Mucosa of descending colon (tissue), 3 donors: ENCODE data around the gene XIRP2. TPM values are rescaled to one million over a fixed set of nuclear protein-coding genes. Genes with fewer than 3 reads are reported as not detected.

Experiments used
- ATAC-seq: fragments of 200-7000 bp; cut with Tn5 transposase; one replicate; pipeline ENCODE4 v1.9.1; 2020; ENCODE audit warnings: mild to moderate bottlenecking, moderate library complexity
- DNase-seq, 3 donors: peaks; one replicate each; pipeline ENCODE4 v3.0.0-alpha.2; 2020
- H3K36me3 ChIP-seq: fragments of 200-600 bp; one replicate; pipeline ENCODE4 v1.8.0; 2021; ENCODE audit warnings: low read depth, mild to moderate bottlenecking
- H3K4me1 ChIP-seq: fragments of 200-600 bp; one replicate; pipeline ENCODE4 v1.8.0; 2021; ENCODE audit warnings: low read depth, mild to moderate bottlenecking
- H3K4me3 ChIP-seq: fragments of 200-600 bp; one replicate; pipeline ENCODE4 v1.8.0; 2021; ENCODE audit warnings: mild to moderate bottlenecking
- H3K9me3 ChIP-seq: fragments of 200-600 bp; one replicate; pipeline ENCODE4 v1.8.0; 2021; ENCODE audit warnings: mild to moderate bottlenecking
- CTCF ChIP-seq: fragments of 200-600 bp; IDR thresholded peaks from one replicate; pipeline ENCODE4 v1.8.0; 2022; ENCODE audit warnings: antibody characterized with exemption, mild to moderate bottlenecking
- intact Hi-C, 2 donors: fragments of 100-400 bp; cut with DNase I in 1 of 2; cut with micrococcal nuclease in 1 of 2; formaldehyde crosslinking; loops; one replicate each; pipeline versions ENCODE4 v1.11.0 to v1.11.1; 2022; cut with DNase I, micrococcal nuclease
- total RNA-seq, 3 donors: library from RNA; stranded (reverse); fragmentation: NEBNext Ultra II Directional in 2 of 3; extraction: Animal tissue kit (Norgen Biotek cat#: 25700) in 2 of 3; gene quantifications; one replicate each; pipeline versions ENCODE4 v1.2.1 to v1.2.4, GENCODE V29; 2021 to 2023
- donor health status: DM: no; HTN: no; CAD: no; lungs with moderate emphysema.
- donor health status: DM: no; HTN: no; CAD: no.
- donor health status: DM: no; HTN: yes; CAD: no.

The XIRP2 gene
- total RNA-seq, 3 donors from 2014 or later, result 0.29 to 0.55 TPM; not detected in 1

GRCh38 chr2:166942377-166942776 is 54.1 kb downstream of the XIRP2 start:
- no peaks in the 10 kb centered on the region for H3K36me3 ChIP-seq
- no peaks in the 10 kb centered on the region for H3K9me3 ChIP-seq
- DNase-seq, result no peak
- no peak for TF ChIP-seq CTCF
- ATAC-seq, result no peak
- intact Hi-C loops, result no loop called here
- H3K4me1 ChIP-seq, result no peaks in the 10 kb centered on the region
- H3K4me3 ChIP-seq, result no peak overlapping the region

- TF ChIP-seq CTCF, result no peak
- no peaks in the 10 kb centered on the region for H3K9me3 ChIP-seq
- ATAC-seq (no peak), DNase-seq (no peak)
- intact Hi-C loops, result no loop called here
- no peaks in the 10 kb centered on the region for H3K4me1 ChIP-seq
- no peak overlapping the region for H3K4me3 ChIP-seq
- H3K36me3 ChIP-seq, result no peaks in the 10 kb centered on the region
Observed at GRCh38 chr2:166944909-166945308, 56.6 kb downstream of the XIRP2 start.

- intact Hi-C loops, result no loop called here
- ATAC-seq, result peak; percentile 24
- no peak for DNase-seq
- no peaks in the 10 kb centered on the region for H3K36me3 ChIP-seq
- no peak for TF ChIP-seq CTCF
- no peaks in the 10 kb centered on the region for H3K9me3 ChIP-seq
- H3K4me3 ChIP-seq, result no peak overlapping the region
- H3K4me1 ChIP-seq, result no peaks in the 10 kb centered on the region
Observed at GRCh38 chr2:166957686-166958085, 69.4 kb downstream of the XIRP2 start.

- ATAC-seq (no peak), DNase-seq (no peak)
- H3K4me1 ChIP-seq, result no peaks in the 10 kb centered on the region
- intact Hi-C loops, result no loop called here
- H3K9me3 ChIP-seq, result no peaks in the 10 kb centered on the region
- no peak overlapping the region for H3K4me3 ChIP-seq
- no peak for TF ChIP-seq CTCF
- H3K36me3 ChIP-seq, result no peaks in the 10 kb centered on the region
Observed at GRCh38 chr2:166958986-166959481, 70.8 kb downstream of the XIRP2 start.

- no peak for TF ChIP-seq CTCF
- no peak for DNase-seq
- ATAC-seq, result no peak
- no peaks in the 10 kb centered on the region for H3K36me3 ChIP-seq
- intact Hi-C loops, result no loop called here
- H3K4me3 ChIP-seq, result no peak overlapping the region
- H3K9me3 ChIP-seq, result no peaks in the 10 kb centered on the region
- no peaks in the 10 kb centered on the region for H3K4me1 ChIP-seq
Observed at GRCh38 chr2:166959556-166959955, 71.3 kb downstream of the XIRP2 start.

GRCh38 chr2:166960702-166961270 is 72.5 kb downstream of the XIRP2 start:
- Histone ChIP-seq H3K4me1 (no peaks in the 10 kb centered on the region), H3K36me3 (no peaks in the 10 kb centered on the region), H3K9me3 (no peaks in the 10 kb centered on the region), H3K4me3 (no peak overlapping the region)
- intact Hi-C loops, result no loop called here
- DNase-seq (no peak), ATAC-seq (no peak)
- TF ChIP-seq CTCF, result no peak
